CD14-positive monocyte (primary cell): ENCODE measurements around the gene ETS1. TPM values are rescaled to one million over a fixed set of nuclear protein-coding genes. Genes with fewer than 3 reads are reported as not detected.

Source experiments
- DNase-seq, 3 donors: peaks; one replicate each; pipeline ENCODE4 v3.0.0-alpha.2; 2011 to 2022
- H2AFZ ChIP-seq: 2 replicates; pipeline ENCODE4 v1.6.0; 2012; ENCODE audit warnings: mild to moderate bottlenecking, low read depth, low read length, inconsistent platforms; ENCODE audit not compliant: insufficient read depth, poor library complexity, severe bottlenecking
- H3K27ac ChIP-seq, 2 donors: 1 replicate in 1 of 2; 2 replicates in 1 of 2; pipeline ENCODE4 v1.5.1; 2012 to 2013; ENCODE audit warnings: low read length in 2 of 2, control low read depth in 1 of 2, inconsistent platforms in 1 of 2, low read depth in 1 of 2, mild to moderate bottlenecking in 1 of 2
- H3K27me3 ChIP-seq, 2 donors: one replicate each; pipeline versions ENCODE4 v1.6.0 to v1.6.1; 2011 to 2013; ENCODE audit warnings: low read length in 2 of 2; ENCODE audit not compliant: control insufficient read depth in 2 of 2, insufficient read depth in 2 of 2
- H3K36me3 ChIP-seq, 2 donors: replicated peaks in 1 of 2; 1 replicate in 1 of 2; 2 replicates in 1 of 2; pipeline versions ENCODE4 v1.5.1 to v1.6.1; 2012 to 2013; ENCODE audit warnings: low read length in 2 of 2, control low read depth in 1 of 2, inconsistent platforms in 1 of 2, mild to moderate bottlenecking in 1 of 2; ENCODE audit not compliant: insufficient read depth in 2 of 2, control insufficient read depth in 1 of 2
- H3K4me1 ChIP-seq, 2 donors: 1 replicate in 1 of 2; 2 replicates in 1 of 2; pipeline versions ENCODE4 v1.5.1 to v1.6.1; 2012 to 2013; ENCODE audit warnings: low read length in 2 of 2, control low read depth in 1 of 2, inconsistent platforms in 1 of 2, mild to moderate bottlenecking in 1 of 2, moderate library complexity in 1 of 2; ENCODE audit not compliant: insufficient read depth in 2 of 2, control insufficient read depth in 1 of 2
- H3K4me2 ChIP-seq: replicated peaks from 2 replicates; pipeline ENCODE3; 2012; ENCODE audit warnings: low read length, moderate library complexity, mild to moderate bottlenecking; ENCODE audit not compliant: poor library complexity, severe bottlenecking; ENCODE audit errors: extremely low read depth
- H3K4me3 ChIP-seq, 3 experiments: fragments of 200-600 bp in 1 of 3; sonication (generic) in 1 of 3; replicated peaks in 1 of 3; 1 replicate in 2 of 3; 2 replicates in 1 of 3; pipeline ENCODE4 v1.5.1; 2011 to 2013; ENCODE audit warnings: low read length in 3 of 3, mild to moderate bottlenecking in 3 of 3, control low read depth in 2 of 3, low read depth in 2 of 3, inconsistent platforms in 1 of 3, moderate library complexity in 1 of 3
- H3K79me2 ChIP-seq: 2 replicates; pipeline ENCODE4 v1.6.0; 2012; ENCODE audit warnings: mild to moderate bottlenecking, control low read depth, inconsistent platforms, low read length, moderate library complexity; ENCODE audit not compliant: insufficient read depth
- H3K9ac ChIP-seq: 2 replicates; pipeline ENCODE4 v1.6.0; 2017; ENCODE audit warnings: low read length, mild to moderate bottlenecking; ENCODE audit not compliant: insufficient read depth, poor library complexity, severe bottlenecking
- H3K9me3 ChIP-seq, 2 donors: replicated peaks in 1 of 2; 1 replicate in 1 of 2; 2 replicates in 1 of 2; pipeline versions ENCODE4 v1.5.1 to v1.6.1; 2012 to 2013; ENCODE audit warnings: low read length in 2 of 2, control low read depth in 1 of 2; ENCODE audit not compliant: control insufficient read depth in 1 of 2, insufficient read depth in 1 of 2
- H4K20me1 ChIP-seq: 2 replicates; pipeline ENCODE4 v1.6.0; 2012; ENCODE audit warnings: mild to moderate bottlenecking, low read length, control low read depth, moderate library complexity; ENCODE audit not compliant: insufficient read depth
- H3K27ac Mint-ChIP-seq, 7 donors: one replicate each; pipeline ENCODE4 v1.8.0; 2020; ENCODE audit warnings: mild to moderate bottlenecking in 7 of 7, mixed read lengths in 7 of 7, moderate library complexity in 6 of 7, inconsistent platforms in 2 of 7
- H3K27me3 Mint-ChIP-seq, 3 donors: one replicate each; pipeline ENCODE4 v1.8.0; 2021 to 2022; ENCODE audit warnings: low read depth in 3 of 3, mild to moderate bottlenecking in 3 of 3, mixed read lengths in 3 of 3, moderate library complexity in 3 of 3, inconsistent platforms in 1 of 3
- H3K36me3 Mint-ChIP-seq, 2 donors: one replicate each; pipeline ENCODE4 v1.8.0; 2020; ENCODE audit warnings: mixed read lengths in 2 of 2, inconsistent platforms in 1 of 2, mild to moderate bottlenecking in 1 of 2
- H3K4me1 Mint-ChIP-seq: one replicate; pipeline ENCODE4 v1.8.0; 2020; ENCODE audit warnings: mild to moderate bottlenecking, mixed read lengths
- H3K4me3 Mint-ChIP-seq, 2 donors: one replicate each; pipeline ENCODE4 v1.8.0; 2020; ENCODE audit warnings: mild to moderate bottlenecking in 2 of 2, mixed read lengths in 2 of 2, moderate library complexity in 1 of 2
- H3K9me3 Mint-ChIP-seq, 7 donors: one replicate each; pipeline ENCODE4 v1.8.0; 2020 to 2022; ENCODE audit warnings: mixed read lengths in 7 of 7, mild to moderate bottlenecking in 6 of 7, moderate library complexity in 6 of 7, inconsistent platforms in 2 of 7
- CTCF ChIP-seq: fragments of 200-600 bp; IDR thresholded peaks from one replicate; pipeline ENCODE4 v1.8.0; 2022; ENCODE audit warnings: antibody characterized with exemption, mild to moderate bottlenecking
- WGBS: methylation state at CpG from one replicate; pipeline ENCODE4 v1.1.5; 2013; ENCODE audit warnings: missing lambda C conversion rate; ENCODE audit not compliant: insufficient coverage; 5-methylcytosine and 5-hydroxymethylcytosine counted together
- intact Hi-C, 2 donors: fragments of 100-400 bp; cut with micrococcal nuclease; formaldehyde crosslinking; loops; one replicate each; pipeline versions ENCODE4 v1.15.0 to v1.15.1; 2023
- polyA plus RNA-seq, 3 donors: library from polyadenylated mRNA; depleted of rRNA in 1 of 3; unstranded in 2 of 3; stranded (reverse) in 1 of 3; fragments of 300-500 nt in 2 of 3; fragments of >200 nt in 1 of 3; fragmentation: Illumina TruSeq in 2 of 3; gene quantifications; 1 replicate in 2 of 3; 2 replicates in 1 of 3; pipeline ENCODE4 v1.2.3, GENCODE V29; 2012 to 2021

Gene ETS1
- polyA plus RNA-seq, 3 donors = 0.67 to 1.6 (median 1.6) TPM

DNA sequence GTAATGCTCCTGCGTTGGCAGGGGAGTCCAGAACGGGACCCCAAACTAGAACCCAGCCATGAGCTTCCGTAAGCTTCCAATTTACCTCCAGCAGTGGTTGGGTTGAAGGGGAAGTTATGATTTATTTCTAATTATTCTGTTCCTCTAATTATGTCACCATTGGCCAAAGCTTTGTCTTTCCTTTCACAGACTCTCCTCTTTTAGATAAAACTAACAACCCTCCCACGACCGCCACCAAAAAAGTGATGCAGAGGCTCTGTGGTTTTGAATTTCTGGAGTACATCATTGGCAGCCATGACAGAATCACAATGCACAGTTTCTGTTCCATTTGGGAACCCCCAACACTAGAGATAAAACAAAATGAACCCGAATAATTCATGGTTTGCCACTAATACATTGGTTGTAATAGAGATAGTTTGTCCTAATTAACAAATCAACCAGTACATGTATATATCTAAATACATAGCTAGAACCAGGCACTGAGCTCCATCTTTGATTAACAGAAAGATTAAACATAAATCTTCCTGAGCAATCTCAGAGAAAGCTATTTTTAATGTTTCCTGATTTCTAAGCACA is 64.3 kb downstream of the ETS1 start:
- Mint-ChIP-seq H3K27ac (peak overlapping the region; percentile 60 to 92 (median 85)), H3K27me3 (peaks cover 13 to 20% (median 13%) of the 10 kb centered on the region in 3 donors), H3K9me3 (peaks cover 0 to 2% (median 0%) of the 10 kb centered on the region in 7 donors), H3K36me3 (peaks cover 0 to 1% of the 10 kb centered on the region in 2 donors), H3K4me3 (peak overlapping the region; percentile 88 to 91), H3K4me1 (peaks cover 39% of the 10 kb centered on the region)
- intact Hi-C loops = loop anchor here in 1 of 2 donors (2.0 to 5.0 kb wide), 2 partner anchors 30 to 109 kb away; no protein-coding TSS in a partner anchor
- peak overlapping the region; percentile 62 to 91 for H3K27ac ChIP-seq
- H3K27me3 ChIP-seq = peaks cover 0 to 12% of the 10 kb centered on the region in 2 donors
- peaks cover 20 to 25% of the 10 kb centered on the region in 2 donors for H3K4me1 ChIP-seq
- H2AFZ ChIP-seq = peak overlapping the region; percentile 85
- peaks cover 4% of the 10 kb centered on the region for H3K79me2 ChIP-seq
- no peak for TF ChIP-seq CTCF
- H3K4me2 ChIP-seq = peak overlapping the region; percentile 94
- H3K36me3 ChIP-seq = no peaks in the 10 kb centered on the region
- peak; percentile 16 to 23 (median 20) for DNase-seq
- H3K9me3 ChIP-seq = no peaks in the 10 kb centered on the region
- no CpG with 5 or more reads among the region's 6 CpGs for WGBS
- no peaks in the 10 kb centered on the region for H4K20me1 ChIP-seq
- H3K9ac ChIP-seq = peak overlapping the region; percentile 83
- peak overlapping the region; percentile 62 to 96 (median 81) for H3K4me3 ChIP-seq

DNA sequence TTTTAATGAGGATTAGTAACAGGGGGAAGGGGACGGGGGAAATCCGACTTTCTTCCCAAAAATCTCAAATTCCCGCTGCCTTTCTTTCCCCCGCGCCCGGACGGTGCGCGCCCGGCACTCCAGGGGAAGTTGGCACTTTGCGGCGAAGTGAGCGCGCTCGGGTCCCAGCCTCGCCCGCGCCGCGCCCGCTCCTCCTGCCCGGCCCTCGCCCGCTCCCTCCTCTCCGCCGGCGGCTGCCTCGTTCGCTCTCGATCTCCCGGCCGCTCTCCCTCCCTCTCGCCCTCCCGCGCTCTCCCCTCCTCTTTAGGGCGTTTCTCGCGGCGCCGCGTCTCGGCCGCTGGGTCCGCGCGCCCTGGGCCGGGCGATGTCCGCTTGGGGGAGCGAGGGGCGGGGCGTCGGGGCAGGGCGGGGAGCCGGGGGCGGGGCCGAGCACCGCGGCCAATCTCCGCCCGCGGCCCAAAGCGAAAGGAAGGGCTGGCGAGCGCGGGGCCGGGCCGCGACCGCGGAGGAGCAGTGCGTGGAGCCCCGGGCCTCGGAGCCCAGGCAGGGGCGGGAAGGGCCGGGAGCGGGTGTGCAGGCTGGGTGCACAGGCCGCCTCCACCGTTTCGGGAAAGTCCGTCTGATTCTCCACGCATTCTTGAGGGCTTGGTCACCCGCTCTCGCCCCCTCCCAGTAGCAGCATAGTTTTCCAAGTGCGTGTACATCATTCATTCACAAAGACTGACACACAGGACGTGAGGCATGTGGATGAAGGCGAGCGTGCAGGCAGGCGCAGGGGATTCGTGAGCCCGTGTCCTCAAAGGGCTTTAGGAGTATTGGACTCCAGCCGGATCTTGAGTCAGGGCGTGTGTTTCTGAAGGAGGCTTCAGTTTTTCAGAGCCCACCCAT is 65.1 kb downstream of the ETS1 start:
- WGBS = under 1% methylated on average over 68 of the region's 93 CpGs
- no peak for TF ChIP-seq CTCF
- H3K9me3 Mint-ChIP-seq = peaks cover 0 to 2% (median 0%) of the 10 kb centered on the region in 7 donors

More for the DNA sequence above, 65.1 kb downstream of the ETS1 start:
- H3K4me2 ChIP-seq = peak overlapping the region; percentile 94
- H3K9me3 ChIP-seq = no peaks in the 10 kb centered on the region
- H3K9ac ChIP-seq = peak overlapping the region; percentile 83
- peak overlapping the region; percentile 62 to 96 (median 81) for H3K4me3 ChIP-seq
- H3K27ac Mint-ChIP-seq = peak overlapping the region; percentile 60 to 92 (median 85)
- H3K36me3 Mint-ChIP-seq = peaks cover 4 to 5% of the 10 kb centered on the region in 2 donors
- peaks cover 0 to 12% of the 10 kb centered on the region in 2 donors for H3K27me3 ChIP-seq
- H3K27ac ChIP-seq = peak overlapping the region; percentile 62 to 91
- H4K20me1 ChIP-seq = no peaks in the 10 kb centered on the region
- intact Hi-C loops = loop anchor here in 1 of 2 donors (2.0 to 5.0 kb wide), 2 partner anchors 31 to 110 kb away; no protein-coding TSS in a partner anchor
- peaks cover 4% of the 10 kb centered on the region for H3K79me2 ChIP-seq
- H3K4me1 ChIP-seq = peaks cover 13 to 18% of the 10 kb centered on the region in 2 donors
- peak; percentile 75 to 82 (median 80) for DNase-seq
- peaks cover 33% of the 10 kb centered on the region for H3K4me1 Mint-ChIP-seq
- H3K27me3 Mint-ChIP-seq = peaks cover 13 to 21% (median 15%) of the 10 kb centered on the region in 3 donors
- no peaks in the 10 kb centered on the region for H3K36me3 ChIP-seq
- peak overlapping the region; percentile 88 to 91 for H3K4me3 Mint-ChIP-seq
- H2AFZ ChIP-seq = peak overlapping the region; percentile 85
